CD14-positive monocyte (primary cell): ENCODE measurements around the gene PRKN. TPM values are rescaled to one million over a fixed set of nuclear protein-coding genes. Genes with fewer than 3 reads are reported as not detected.

Source experiments
- DNase-seq, 3 donors: peaks; one replicate each; pipeline ENCODE4 v3.0.0-alpha.2; 2011 to 2022
- H2AFZ ChIP-seq: 2 replicates; pipeline ENCODE4 v1.6.0; 2012; ENCODE audit warnings: mild to moderate bottlenecking, low read depth, low read length, inconsistent platforms; ENCODE audit not compliant: insufficient read depth, poor library complexity, severe bottlenecking
- H3K27ac ChIP-seq, 2 donors: 1 replicate in 1 of 2; 2 replicates in 1 of 2; pipeline ENCODE4 v1.5.1; 2012 to 2013; ENCODE audit warnings: low read length in 2 of 2, control low read depth in 1 of 2, inconsistent platforms in 1 of 2, low read depth in 1 of 2, mild to moderate bottlenecking in 1 of 2
- H3K27me3 ChIP-seq, 2 donors: one replicate each; pipeline versions ENCODE4 v1.6.0 to v1.6.1; 2011 to 2013; ENCODE audit warnings: low read length in 2 of 2; ENCODE audit not compliant: control insufficient read depth in 2 of 2, insufficient read depth in 2 of 2
- H3K36me3 ChIP-seq, 2 donors: replicated peaks in 1 of 2; 1 replicate in 1 of 2; 2 replicates in 1 of 2; pipeline versions ENCODE4 v1.5.1 to v1.6.1; 2012 to 2013; ENCODE audit warnings: low read length in 2 of 2, control low read depth in 1 of 2, inconsistent platforms in 1 of 2, mild to moderate bottlenecking in 1 of 2; ENCODE audit not compliant: insufficient read depth in 2 of 2, control insufficient read depth in 1 of 2
- H3K4me1 ChIP-seq, 2 donors: 1 replicate in 1 of 2; 2 replicates in 1 of 2; pipeline versions ENCODE4 v1.5.1 to v1.6.1; 2012 to 2013; ENCODE audit warnings: low read length in 2 of 2, control low read depth in 1 of 2, inconsistent platforms in 1 of 2, mild to moderate bottlenecking in 1 of 2, moderate library complexity in 1 of 2; ENCODE audit not compliant: insufficient read depth in 2 of 2, control insufficient read depth in 1 of 2
- H3K4me2 ChIP-seq: replicated peaks from 2 replicates; pipeline ENCODE3; 2012; ENCODE audit warnings: low read length, moderate library complexity, mild to moderate bottlenecking; ENCODE audit not compliant: poor library complexity, severe bottlenecking; ENCODE audit errors: extremely low read depth
- H3K4me3 ChIP-seq, 3 experiments: fragments of 200-600 bp in 1 of 3; sonication (generic) in 1 of 3; replicated peaks in 1 of 3; 1 replicate in 2 of 3; 2 replicates in 1 of 3; pipeline ENCODE4 v1.5.1; 2011 to 2013; ENCODE audit warnings: low read length in 3 of 3, mild to moderate bottlenecking in 3 of 3, control low read depth in 2 of 3, low read depth in 2 of 3, inconsistent platforms in 1 of 3, moderate library complexity in 1 of 3
- H3K79me2 ChIP-seq: 2 replicates; pipeline ENCODE4 v1.6.0; 2012; ENCODE audit warnings: mild to moderate bottlenecking, control low read depth, inconsistent platforms, low read length, moderate library complexity; ENCODE audit not compliant: insufficient read depth
- H3K9ac ChIP-seq: 2 replicates; pipeline ENCODE4 v1.6.0; 2017; ENCODE audit warnings: low read length, mild to moderate bottlenecking; ENCODE audit not compliant: insufficient read depth, poor library complexity, severe bottlenecking
- H3K9me3 ChIP-seq, 2 donors: replicated peaks in 1 of 2; 1 replicate in 1 of 2; 2 replicates in 1 of 2; pipeline versions ENCODE4 v1.5.1 to v1.6.1; 2012 to 2013; ENCODE audit warnings: low read length in 2 of 2, control low read depth in 1 of 2; ENCODE audit not compliant: control insufficient read depth in 1 of 2, insufficient read depth in 1 of 2
- H4K20me1 ChIP-seq: 2 replicates; pipeline ENCODE4 v1.6.0; 2012; ENCODE audit warnings: mild to moderate bottlenecking, low read length, control low read depth, moderate library complexity; ENCODE audit not compliant: insufficient read depth
- H3K27ac Mint-ChIP-seq, 7 donors: one replicate each; pipeline ENCODE4 v1.8.0; 2020; ENCODE audit warnings: mild to moderate bottlenecking in 7 of 7, mixed read lengths in 7 of 7, moderate library complexity in 6 of 7, inconsistent platforms in 2 of 7
- H3K27me3 Mint-ChIP-seq, 3 donors: one replicate each; pipeline ENCODE4 v1.8.0; 2021 to 2022; ENCODE audit warnings: low read depth in 3 of 3, mild to moderate bottlenecking in 3 of 3, mixed read lengths in 3 of 3, moderate library complexity in 3 of 3, inconsistent platforms in 1 of 3
- H3K36me3 Mint-ChIP-seq, 2 donors: one replicate each; pipeline ENCODE4 v1.8.0; 2020; ENCODE audit warnings: mixed read lengths in 2 of 2, inconsistent platforms in 1 of 2, mild to moderate bottlenecking in 1 of 2
- H3K4me1 Mint-ChIP-seq: one replicate; pipeline ENCODE4 v1.8.0; 2020; ENCODE audit warnings: mild to moderate bottlenecking, mixed read lengths
- H3K4me3 Mint-ChIP-seq, 2 donors: one replicate each; pipeline ENCODE4 v1.8.0; 2020; ENCODE audit warnings: mild to moderate bottlenecking in 2 of 2, mixed read lengths in 2 of 2, moderate library complexity in 1 of 2
- H3K9me3 Mint-ChIP-seq, 7 donors: one replicate each; pipeline ENCODE4 v1.8.0; 2020 to 2022; ENCODE audit warnings: mixed read lengths in 7 of 7, mild to moderate bottlenecking in 6 of 7, moderate library complexity in 6 of 7, inconsistent platforms in 2 of 7
- WGBS: methylation state at CpG from one replicate; pipeline ENCODE4 v1.1.5; 2013; ENCODE audit warnings: missing lambda C conversion rate; ENCODE audit not compliant: insufficient coverage; 5-methylcytosine and 5-hydroxymethylcytosine counted together
- intact Hi-C, 2 donors: fragments of 100-400 bp; cut with micrococcal nuclease; formaldehyde crosslinking; loops; one replicate each; pipeline versions ENCODE4 v1.15.0 to v1.15.1; 2023
- polyA plus RNA-seq, 3 donors: library from polyadenylated mRNA; depleted of rRNA in 1 of 3; unstranded in 2 of 3; stranded (reverse) in 1 of 3; fragments of 300-500 nt in 2 of 3; fragments of >200 nt in 1 of 3; fragmentation: Illumina TruSeq in 2 of 3; gene quantifications; 1 replicate in 2 of 3; 2 replicates in 1 of 3; pipeline ENCODE4 v1.2.3, GENCODE V29; 2012 to 2021
- TF ChIP-seq, protein P1 (sequence below): fragments of 200-600 bp; IDR thresholded peaks from one replicate; pipeline ENCODE4 v1.8.0; 2022; ENCODE audit warnings: antibody characterized with exemption, mild to moderate bottlenecking

The PRKN gene
- polyA plus RNA-seq, 3 donors, result 0.19 to 0.21 TPM; not detected in 1

DNA sequence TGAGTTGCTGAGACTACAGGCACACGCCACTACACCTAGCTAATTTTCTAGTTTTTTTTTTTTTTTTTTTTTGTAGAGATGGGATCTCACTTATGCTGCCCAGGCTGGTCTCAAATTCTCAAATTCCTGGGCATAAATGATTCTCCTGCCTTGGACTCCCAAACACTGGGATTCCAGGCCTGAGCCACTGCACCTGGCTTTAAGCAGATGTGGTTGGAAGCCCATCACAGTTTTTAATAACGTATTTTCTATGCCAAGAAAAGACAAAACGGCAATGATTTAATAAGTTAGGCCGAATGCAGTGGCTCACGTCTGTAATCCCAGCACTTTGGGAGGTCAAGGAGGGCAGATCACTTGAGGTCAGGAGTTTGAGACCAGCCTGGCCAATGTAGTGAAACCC, 456.6 kb downstream of the PRKN start:
- Histone ChIP-seq H3K9ac (no peak overlapping the region), H2AFZ (no peak overlapping the region), H3K27ac (no peak overlapping the region), H3K27me3 (no peaks in the 10 kb centered on the region), H3K4me2 (no peak overlapping the region), H4K20me1 (no peaks in the 10 kb centered on the region), H3K79me2 (no peaks in the 10 kb centered on the region), H3K9me3 (peaks cover 0 to 17% of the 10 kb centered on the region in 2 donors), H3K36me3 (no peaks in the 10 kb centered on the region), H3K4me3 (no peak overlapping the region), H3K4me1 (no peaks in the 10 kb centered on the region)
- Mint-ChIP-seq H3K27ac (no peak overlapping the region), H3K27me3 (no peaks in the 10 kb centered on the region), H3K4me3 (no peak overlapping the region), H3K36me3 (no peaks in the 10 kb centered on the region), H3K4me1 (no peaks in the 10 kb centered on the region), H3K9me3 (peaks cover 0 to 3% (median 0%) of the 10 kb centered on the region in 7 donors)
- 92% methylated on average over 4 of the region's 5 CpGs for WGBS
- TF ChIP-seq, protein P1, sequence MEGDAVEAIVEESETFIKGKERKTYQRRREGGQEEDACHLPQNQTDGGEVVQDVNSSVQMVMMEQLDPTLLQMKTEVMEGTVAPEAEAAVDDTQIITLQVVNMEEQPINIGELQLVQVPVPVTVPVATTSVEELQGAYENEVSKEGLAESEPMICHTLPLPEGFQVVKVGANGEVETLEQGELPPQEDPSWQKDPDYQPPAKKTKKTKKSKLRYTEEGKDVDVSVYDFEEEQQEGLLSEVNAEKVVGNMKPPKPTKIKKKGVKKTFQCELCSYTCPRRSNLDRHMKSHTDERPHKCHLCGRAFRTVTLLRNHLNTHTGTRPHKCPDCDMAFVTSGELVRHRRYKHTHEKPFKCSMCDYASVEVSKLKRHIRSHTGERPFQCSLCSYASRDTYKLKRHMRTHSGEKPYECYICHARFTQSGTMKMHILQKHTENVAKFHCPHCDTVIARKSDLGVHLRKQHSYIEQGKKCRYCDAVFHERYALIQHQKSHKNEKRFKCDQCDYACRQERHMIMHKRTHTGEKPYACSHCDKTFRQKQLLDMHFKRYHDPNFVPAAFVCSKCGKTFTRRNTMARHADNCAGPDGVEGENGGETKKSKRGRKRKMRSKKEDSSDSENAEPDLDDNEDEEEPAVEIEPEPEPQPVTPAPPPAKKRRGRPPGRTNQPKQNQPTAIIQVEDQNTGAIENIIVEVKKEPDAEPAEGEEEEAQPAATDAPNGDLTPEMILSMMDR, result no peak
- intact Hi-C loops, result no loop called here
- DNase-seq, result no peak

DNA sequence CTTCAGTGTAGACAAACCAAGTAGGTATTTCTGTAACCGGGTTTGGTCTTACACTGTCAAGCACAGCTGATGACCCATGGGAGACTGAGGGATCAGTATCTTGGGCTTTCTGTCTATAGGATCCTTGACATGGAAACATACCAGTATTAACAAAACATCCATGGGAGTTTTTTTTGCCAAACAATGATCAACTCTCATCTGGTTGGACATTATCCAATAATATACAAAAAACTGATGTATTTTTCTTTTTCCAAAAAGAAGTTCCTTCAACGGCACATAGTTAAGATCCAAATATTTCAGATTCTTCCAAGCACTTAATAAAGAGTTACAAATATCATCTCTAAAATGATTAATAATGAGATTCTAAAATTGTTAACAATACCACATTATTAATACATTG, 459.9 kb downstream of the PRKN start:
- no peaks in the 10 kb centered on the region for H3K27me3 Mint-ChIP-seq
- TF ChIP-seq, protein P1, result no peak
- no peak for DNase-seq
- no peaks in the 10 kb centered on the region for H3K79me2 ChIP-seq
- H3K4me3 Mint-ChIP-seq, result no peak overlapping the region
- H3K27ac Mint-ChIP-seq, result no peak overlapping the region
- H3K27ac ChIP-seq, result no peak overlapping the region
- no peak overlapping the region for H3K4me2 ChIP-seq
- H3K9ac ChIP-seq, result no peak overlapping the region
- no peaks in the 10 kb centered on the region for H3K4me1 Mint-ChIP-seq
- no peaks in the 10 kb centered on the region for H3K27me3 ChIP-seq
- H3K4me1 ChIP-seq, result no peaks in the 10 kb centered on the region
- H4K20me1 ChIP-seq, result no peaks in the 10 kb centered on the region
- no peaks in the 10 kb centered on the region for H3K36me3 Mint-ChIP-seq
- no peaks in the 10 kb centered on the region for H3K36me3 ChIP-seq
- intact Hi-C loops, result no loop called here
- peaks cover 0 to 12% (median 6%) of the 10 kb centered on the region in 7 donors for H3K9me3 Mint-ChIP-seq
- H2AFZ ChIP-seq, result no peak overlapping the region
- H3K4me3 ChIP-seq, result no peak overlapping the region
- WGBS, result no CpG with 5 or more reads among the region's 2 CpGs
- peaks cover 0 to 39% of the 10 kb centered on the region in 2 donors for H3K9me3 ChIP-seq
